22Rv1 (cell line): Measurements from ENCODE around the gene AVPI1.

Experiments
- H3K27ac ChIP-seq: fragments of 450-650 bp; 2 replicates; pipeline ENCODE4 v1.5.1; 2017
- CTCF ChIP-seq: fragments of 450-650 bp; IDR thresholded peaks from 2 replicates; pipeline ENCODE4 v1.5.1; 2017; ENCODE audit warnings: mild to moderate bottlenecking
- ZFX ChIP-seq: fragments of 450-650 bp; IDR thresholded peaks from 2 replicates; pipeline ENCODE4 v1.6.1; 2017; ENCODE audit warnings: antibody characterized with exemption, borderline replicate concordance

AVPI1 gene, protein sequence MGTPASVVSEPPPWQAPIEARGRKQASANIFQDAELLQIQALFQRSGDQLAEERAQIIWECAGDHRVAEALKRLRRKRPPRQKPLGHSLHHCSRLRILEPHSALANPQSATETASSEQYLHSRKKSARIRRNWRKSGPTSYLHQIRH

DNA sequence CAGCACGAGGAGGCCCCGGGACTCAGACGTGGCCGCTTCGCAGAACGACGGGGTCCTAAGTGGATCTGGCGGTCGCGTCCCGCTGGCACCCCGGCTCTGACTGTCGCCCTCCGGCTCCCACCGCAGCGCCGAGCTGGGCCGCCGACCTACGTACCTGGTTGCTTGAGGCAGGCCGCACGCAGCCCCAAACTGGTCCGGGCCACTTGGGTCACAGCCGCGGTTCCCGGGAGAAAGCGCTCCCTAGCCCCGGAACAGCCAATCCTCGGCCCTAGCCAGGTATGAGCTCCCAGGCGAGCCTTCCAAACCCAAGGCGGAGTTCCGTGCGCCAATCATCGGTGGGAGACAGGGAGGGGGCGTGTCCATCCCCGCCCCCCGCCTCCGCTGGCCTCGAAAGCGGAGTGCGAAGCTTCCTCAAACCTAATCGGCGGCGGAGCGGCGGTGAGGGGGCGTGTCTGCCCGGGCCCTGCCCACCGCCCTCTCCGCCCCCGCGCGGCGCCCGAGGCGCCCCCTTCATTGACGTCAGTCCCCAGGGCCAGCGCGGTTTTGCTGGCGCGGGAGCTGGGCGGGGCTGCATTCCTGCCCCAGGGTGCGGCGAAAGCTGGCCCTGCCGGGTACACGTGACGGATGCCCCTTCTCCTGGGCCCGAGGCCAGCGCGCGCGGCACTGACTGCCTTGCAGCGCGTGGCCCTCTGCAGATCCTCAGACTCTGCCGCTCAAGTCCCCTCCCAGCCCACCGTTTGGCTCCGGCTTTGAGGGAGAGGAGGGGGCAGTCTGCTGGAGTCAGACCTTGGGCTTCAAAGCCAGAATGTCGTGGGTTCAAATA is at the start of gene AVPI1:
TSS of gene AVPI1 (minus strand) at position 280 of the 823 bp plus-strand sequence. CDS start 7,336 bp downstream, outside the sequence.
- H3K27ac ChIP-seq, result peak within 1 kb of the TSS; percentile 61
- TF ChIP-seq ZFX, result no peak
- TF ChIP-seq CTCF, result no peak

DNA sequence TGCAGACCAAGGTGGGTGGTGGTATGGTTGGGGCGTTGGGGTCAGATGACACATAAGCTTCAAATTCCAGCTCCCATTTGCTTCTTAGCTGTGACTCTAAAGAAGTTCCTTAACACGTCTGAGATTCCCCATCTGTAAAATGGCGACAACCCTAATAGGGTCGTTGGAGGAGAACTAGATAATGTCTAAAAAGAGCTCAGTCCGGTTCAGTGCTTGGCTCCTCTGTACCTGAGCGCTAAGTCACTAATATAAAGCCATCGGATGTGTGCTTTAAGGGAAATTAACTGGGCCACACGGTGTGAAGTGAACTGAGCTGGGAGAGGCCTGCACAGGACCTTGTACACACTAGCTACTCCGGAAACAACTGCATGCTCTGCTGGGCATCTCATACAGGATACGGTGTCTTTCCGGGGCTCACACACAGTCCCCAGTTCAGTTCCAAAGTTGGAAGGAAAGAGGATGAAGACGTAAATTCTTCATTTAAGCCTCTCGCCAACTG is 49.4 kb upstream of the AVPI1 start:
- no peak for TF ChIP-seq ZFX
- H3K27ac ChIP-seq, result peak overlapping the region; percentile 71

GRCh38 chr10:97734021-97734420 is 47.0 kb upstream of the AVPI1 start:
- TF ChIP-seq CTCF (no peak), ZFX (no peak)
- no peak overlapping the region for H3K27ac ChIP-seq

- H3K27ac ChIP-seq, result no peak overlapping the region
- TF ChIP-seq ZFX (no peak), CTCF (no peak)
Observed at GRCh38 chr10:97733256-97733655, 46.2 kb upstream of the AVPI1 start.

- H3K27ac ChIP-seq, result no peak overlapping the region
- TF ChIP-seq CTCF, result peak; percentile 48
- TF ChIP-seq ZFX, result no peak
Observed at GRCh38 chr10:97732052-97732359, 45.0 kb upstream of the AVPI1 start.

- TF ChIP-seq ZFX, result no peak
- TF ChIP-seq CTCF, result peak; percentile 87
- no peak overlapping the region for H3K27ac ChIP-seq
Observed at GRCh38 chr10:97731346-97732051, 44.5 kb upstream of the AVPI1 start.

DNA sequence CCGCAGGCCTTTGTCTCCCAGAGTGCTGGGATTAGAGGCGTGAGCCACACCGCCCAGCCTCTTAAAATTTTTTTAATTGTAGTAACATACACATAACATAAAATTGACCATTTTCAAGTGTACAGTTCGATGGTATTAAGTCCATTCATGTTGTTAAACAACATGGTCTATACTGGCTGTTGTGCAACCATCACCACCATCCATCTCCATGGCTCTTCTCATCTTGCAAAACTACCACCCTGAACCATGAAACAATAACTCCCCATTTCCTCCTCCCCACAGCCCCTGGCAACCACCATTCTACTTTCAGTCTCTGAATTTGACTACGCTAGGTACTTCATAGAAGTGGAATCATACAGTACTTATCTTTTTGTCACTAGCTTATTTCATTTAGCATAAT is 42.0 kb upstream of the AVPI1 start:
- H3K27ac ChIP-seq, result no peak overlapping the region
- TF ChIP-seq ZFX (no peak), CTCF (no peak)
